ENCODE results near the gene ZSWIM1. TPM values are rescaled to one million over a fixed set of nuclear protein-coding genes. Genes with fewer than 3 reads are reported as not detected.

Gene ZSWIM1
- total and polyA plus RNA-seq, 2 of the 13 experiments (the other 11 are each of a cell fraction or from before 2014, with no cell fraction given), result 9.5 to 11.7 TPM

DNA sequence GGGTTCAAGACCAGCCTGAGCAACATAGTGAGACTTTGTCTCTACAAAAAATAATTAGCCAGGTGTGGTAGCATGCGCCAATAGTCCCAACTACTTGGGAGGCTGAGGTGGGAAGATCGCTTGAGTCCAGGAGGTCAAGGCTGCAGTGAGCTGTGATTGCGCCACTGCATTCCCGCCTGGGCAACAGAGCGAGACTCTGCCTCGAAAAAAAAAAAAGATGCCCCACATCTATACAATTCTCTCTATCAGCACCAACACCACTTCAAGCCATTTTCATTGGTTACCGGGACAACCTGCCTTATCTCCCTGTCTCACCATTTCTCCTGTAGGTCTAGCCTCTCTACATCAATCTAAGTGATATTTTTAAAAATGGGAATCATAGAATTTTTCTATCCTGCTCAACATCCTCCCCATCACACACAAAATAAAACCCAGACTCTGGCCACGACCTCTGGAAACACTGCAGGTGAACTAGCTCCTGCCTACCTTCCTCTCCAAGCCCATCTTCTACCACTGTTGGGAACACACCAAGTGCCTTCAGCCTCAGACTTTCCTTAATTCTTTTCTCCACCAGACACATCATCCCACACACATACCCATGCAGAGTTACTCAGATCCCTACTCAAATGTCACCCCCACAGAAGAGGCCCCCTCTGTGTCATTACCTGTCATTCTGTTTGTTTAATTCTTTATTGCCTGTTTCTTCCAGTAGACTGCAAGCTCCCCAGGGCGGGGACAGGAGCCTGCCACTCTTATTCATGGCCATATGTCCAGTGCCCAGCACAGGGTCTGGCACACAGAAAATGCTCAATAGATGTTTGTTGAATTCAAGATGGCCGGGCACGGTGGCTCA lies 40.5 kb downstream of the ZSWIM1 start (continued):
- TF ChIP-seq, protein P1, sequence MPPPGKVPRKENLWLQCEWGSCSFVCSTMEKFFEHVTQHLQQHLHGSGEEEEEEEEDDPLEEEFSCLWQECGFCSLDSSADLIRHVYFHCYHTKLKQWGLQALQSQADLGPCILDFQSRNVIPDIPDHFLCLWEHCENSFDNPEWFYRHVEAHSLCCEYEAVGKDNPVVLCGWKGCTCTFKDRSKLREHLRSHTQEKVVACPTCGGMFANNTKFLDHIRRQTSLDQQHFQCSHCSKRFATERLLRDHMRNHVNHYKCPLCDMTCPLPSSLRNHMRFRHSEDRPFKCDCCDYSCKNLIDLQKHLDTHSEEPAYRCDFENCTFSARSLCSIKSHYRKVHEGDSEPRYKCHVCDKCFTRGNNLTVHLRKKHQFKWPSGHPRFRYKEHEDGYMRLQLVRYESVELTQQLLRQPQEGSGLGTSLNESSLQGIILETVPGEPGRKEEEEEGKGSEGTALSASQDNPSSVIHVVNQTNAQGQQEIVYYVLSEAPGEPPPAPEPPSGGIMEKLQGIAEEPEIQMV (CRISPR knock-in tag; IDR thresholded peaks at IDR 0.05; ENCODE audit: low read depth), result no peak
- TF ChIP-seq RFX1 (IDR thresholded peaks at IDR 0.05) (no peak), ZNF460 (CRISPR knock-in tag; IDR thresholded peaks at IDR 0.05; ENCODE audit: borderline replicate concordance) (no peak), SRSF1 (optimal IDR thresholded peaks at IDR 0.05; ENCODE audit: low read depth, low read length) (no peak), SSRP1 (CRISPR knock-in tag; IDR thresholded peaks at IDR 0.05) (no peak), USF2 (IDR thresholded peaks at IDR 0.05; ENCODE audit: low read depth, low read length) (no peak), USF2 (CRISPR knock-in tag; IDR thresholded peaks at IDR 0.05; ENCODE audit: borderline replicate concordance) (no peak), FOXA3 (CRISPR knock-in tag; IDR thresholded peaks at IDR 0.05) (0 out of 2 replicates have a peak, but pooled peaks have one; percentile 32), NFYC (CRISPR knock-in tag; IDR thresholded peaks at IDR 0.05) (no peak), PBX3 (CRISPR knock-in tag; IDR thresholded peaks at IDR 0.05; ENCODE audit: borderline replicate concordance) (no peak), ZNF142 (CRISPR knock-in tag; IDR thresholded peaks at IDR 0.05) (no peak)
- TF ChIP-seq, protein P2, sequence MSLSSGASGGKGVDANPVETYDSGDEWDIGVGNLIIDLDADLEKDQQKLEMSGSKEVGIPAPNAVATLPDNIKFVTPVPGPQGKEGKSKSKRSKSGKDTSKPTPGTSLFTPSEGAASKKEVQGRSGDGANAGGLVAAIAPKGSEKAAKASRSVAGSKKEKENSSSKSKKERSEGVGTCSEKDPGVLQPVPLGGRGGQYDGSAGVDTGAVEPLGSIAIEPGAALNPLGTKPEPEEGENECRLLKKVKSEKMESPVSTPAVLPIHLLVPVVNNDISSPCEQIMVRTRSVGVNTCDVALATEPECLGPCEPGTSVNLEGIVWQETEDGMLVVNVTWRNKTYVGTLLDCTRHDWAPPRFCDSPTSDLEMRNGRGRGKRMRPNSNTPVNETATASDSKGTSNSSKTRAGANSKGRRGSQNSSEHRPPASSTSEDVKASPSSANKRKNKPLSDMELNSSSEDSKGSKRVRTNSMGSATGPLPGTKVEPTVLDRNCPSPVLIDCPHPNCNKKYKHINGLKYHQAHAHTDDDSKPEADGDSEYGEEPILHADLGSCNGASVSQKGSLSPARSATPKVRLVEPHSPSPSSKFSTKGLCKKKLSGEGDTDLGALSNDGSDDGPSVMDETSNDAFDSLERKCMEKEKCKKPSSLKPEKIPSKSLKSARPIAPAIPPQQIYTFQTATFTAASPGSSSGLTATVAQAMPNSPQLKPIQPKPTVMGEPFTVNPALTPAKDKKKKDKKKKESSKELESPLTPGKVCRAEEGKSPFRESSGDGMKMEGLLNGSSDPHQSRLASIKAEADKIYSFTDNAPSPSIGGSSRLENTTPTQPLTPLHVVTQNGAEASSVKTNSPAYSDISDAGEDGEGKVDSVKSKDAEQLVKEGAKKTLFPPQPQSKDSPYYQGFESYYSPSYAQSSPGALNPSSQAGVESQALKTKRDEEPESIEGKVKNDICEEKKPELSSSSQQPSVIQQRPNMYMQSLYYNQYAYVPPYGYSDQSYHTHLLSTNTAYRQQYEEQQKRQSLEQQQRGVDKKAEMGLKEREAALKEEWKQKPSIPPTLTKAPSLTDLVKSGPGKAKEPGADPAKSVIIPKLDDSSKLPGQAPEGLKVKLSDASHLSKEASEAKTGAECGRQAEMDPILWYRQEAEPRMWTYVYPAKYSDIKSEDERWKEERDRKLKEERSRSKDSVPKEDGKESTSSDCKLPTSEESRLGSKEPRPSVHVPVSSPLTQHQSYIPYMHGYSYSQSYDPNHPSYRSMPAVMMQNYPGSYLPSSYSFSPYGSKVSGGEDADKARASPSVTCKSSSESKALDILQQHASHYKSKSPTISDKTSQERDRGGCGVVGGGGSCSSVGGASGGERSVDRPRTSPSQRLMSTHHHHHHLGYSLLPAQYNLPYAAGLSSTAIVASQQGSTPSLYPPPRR (CRISPR knock-in tag; IDR thresholded peaks at IDR 0.05; ENCODE audit: borderline replicate concordance), result 0 out of 2 replicates have a peak, but pooled peaks have one; percentile 39
